Effector CD8-positive, alpha-beta T cell (primary cell): ENCODE results near the gene TBL1XR1.

Source experiments
- DNase-seq: peaks from one replicate; lab custom pipeline; 2025; lab: John Stamatoyannopoulos, UW

Gene TBL1XR1

GRCh38 chr3:177109688-177110330 lies 87.5 kb downstream of the TBL1XR1 start:
- DNase-seq = no peak

- DNase-seq = no peak
Observed at GRCh38 chr3:177108648-177109047, 88.6 kb downstream of the TBL1XR1 start.

- DNase-seq = no peak
Observed at GRCh38 chr3:177107461-177108239, 89.6 kb downstream of the TBL1XR1 start.

GRCh38 chr3:177106594-177106993 lies 90.7 kb downstream of the TBL1XR1 start:
- DNase-seq = no peak

GRCh38 chr3:177106184-177106583 lies 91.1 kb downstream of the TBL1XR1 start:
- no peak for DNase-seq

GRCh38 chr3:177105623-177106022 lies 91.7 kb downstream of the TBL1XR1 start:
- DNase-seq = no peak

- no peak for DNase-seq
Observed at GRCh38 chr3:177104299-177104992, 92.8 kb downstream of the TBL1XR1 start.

GRCh38 chr3:177102553-177102952 lies 94.7 kb downstream of the TBL1XR1 start:
- no peak for DNase-seq

GRCh38 chr3:177098551-177098950 lies 98.7 kb downstream of the TBL1XR1 start:
- DNase-seq = no peak

- DNase-seq = no peak
Observed at GRCh38 chr3:177096615-177097014, 100.7 kb downstream of the TBL1XR1 start.

- DNase-seq = no peak
Observed at GRCh38 chr3:177093966-177094365, 103.3 kb downstream of the TBL1XR1 start.

GRCh38 chr3:177089901-177090300 lies 107.4 kb downstream of the TBL1XR1 start:
- no peak for DNase-seq

GRCh38 chr3:177089110-177089509 lies 108.2 kb downstream of the TBL1XR1 start:
- no peak for DNase-seq

GRCh38 chr3:177085794-177086193 lies 111.5 kb downstream of the TBL1XR1 start:
- DNase-seq = no peak

GRCh38 chr3:177084616-177085015 lies 112.7 kb downstream of the TBL1XR1 start:
- no peak for DNase-seq

- no peak for DNase-seq
Observed at GRCh38 chr3:177080122-177080521, 117.2 kb downstream of the TBL1XR1 start.

- no peak for DNase-seq
Observed at GRCh38 chr3:177079684-177080083, 117.6 kb downstream of the TBL1XR1 start.

GRCh38 chr3:177071496-177072156 lies 125.7 kb downstream of the TBL1XR1 start:
- DNase-seq = no peak

GRCh38 chr3:177069514-177070329 lies 127.6 kb downstream of the TBL1XR1 start:
- no peak for DNase-seq

GRCh38 chr3:177068967-177069366 lies 128.3 kb downstream of the TBL1XR1 start:
- DNase-seq = no peak

- no peak for DNase-seq
Observed at GRCh38 chr3:177066068-177066467, 131.2 kb downstream of the TBL1XR1 start.
